ENCODE data around the gene PILRA. TPM values are rescaled to one million over a fixed set of nuclear protein-coding genes. Genes with fewer than 3 reads are reported as not detected.
A peak's percentile ranks its signal among the peaks of the same experiment; 100 is the strongest.

The PILRA gene
- total RNA-seq, 4 donors from 2014 or later: 5.8 to 9.5 (median 5.9) TPM

GRCh38 chr7:100366411-100367250 lies 6.7 kb upstream of the PILRA start:
- Histone ChIP-seq H3K27ac (peak overlapping the region in 3 of 4 donors; percentile 25 to 82 (median 81)), H3K36me3 (peaks cover 0 to 19% (median 0%) of the 10 kb centered on the region in 3 donors), H3K4me3 (no peak overlapping the region), H3K9me3 (no peaks in the 10 kb centered on the region), H3K4me1 (peaks cover 0 to 29% (median 3%) of the 10 kb centered on the region in 4 donors), H3K27me3 (no peaks in the 10 kb centered on the region)
- DNase-seq: peak in 2 of 3 donors; percentile 75 to 82
- no peak for TF ChIP-seq CTCF (IDR thresholded peaks at IDR 0.05)
- no peak for TF ChIP-seq POLR2A (IDR thresholded peaks at IDR 0.05)

GRCh38 chr7:100367251-100367620 lies 6.1 kb upstream of the PILRA start:
- DNase-seq: no peak
- peaks cover 0 to 13% (median 0%) of the 10 kb centered on the region in 3 donors for H3K36me3 ChIP-seq
- no peak overlapping the region for H3K4me3 ChIP-seq
- no peak for TF ChIP-seq CTCF (IDR thresholded peaks at IDR 0.05)
- no peak for TF ChIP-seq POLR2A (IDR thresholded peaks at IDR 0.05)
- no peaks in the 10 kb centered on the region for H3K9me3 ChIP-seq
- H3K4me1 ChIP-seq: peaks cover 0 to 29% (median 4%) of the 10 kb centered on the region in 4 donors
- peak overlapping the region in 3 of 4 donors; percentile 25 to 82 (median 81) for H3K27ac ChIP-seq
- H3K27me3 ChIP-seq: no peaks in the 10 kb centered on the region

GRCh38 chr7:100367676-100368613 lies 5.3 kb upstream of the PILRA start:
- TF ChIP-seq POLR2A (IDR thresholded peaks at IDR 0.05) (no peak), CTCF (IDR thresholded peaks at IDR 0.05) (no peak)
- peak in 2 of 3 donors; percentile 87 to 89 for DNase-seq
- no peaks in the 10 kb centered on the region for H3K27me3 ChIP-seq
- H3K4me3 ChIP-seq: no peak overlapping the region
- H3K9me3 ChIP-seq: no peaks in the 10 kb centered on the region
- peaks cover 0 to 29% (median 7%) of the 10 kb centered on the region in 4 donors for H3K4me1 ChIP-seq
- peak overlapping the region; percentile 25 to 82 (median 68) for H3K27ac ChIP-seq
- H3K36me3 ChIP-seq: peaks cover 0 to 6% (median 0%) of the 10 kb centered on the region in 3 donors

GRCh38 chr7:100369105-100369504 lies 4.2 kb upstream of the PILRA start:
- Histone ChIP-seq H3K4me3 (peak overlapping the region in 1 of 4 donors; percentile 20), H3K9me3 (no peaks in the 10 kb centered on the region), H3K27ac (peak overlapping the region; percentile 34 to 82 (median 71)), H3K4me1 (peaks cover 0 to 29% (median 7%) of the 10 kb centered on the region in 4 donors), H3K27me3 (no peaks in the 10 kb centered on the region), H3K36me3 (no peaks in the 10 kb centered on the region)
- TF ChIP-seq POLR2A (IDR thresholded peaks at IDR 0.05) (no peak), CTCF (IDR thresholded peaks at IDR 0.05) (no peak)
- peak in 2 of 3 donors; percentile 89 to 93 for DNase-seq

- no peak for DNase-seq
- Histone ChIP-seq H3K27ac (peak overlapping the region in 3 of 4 donors; percentile 34 to 82 (median 78)), H3K36me3 (no peaks in the 10 kb centered on the region), H3K4me1 (peaks cover 0 to 29% (median 7%) of the 10 kb centered on the region in 4 donors), H3K9me3 (no peaks in the 10 kb centered on the region), H3K27me3 (no peaks in the 10 kb centered on the region), H3K4me3 (no peak overlapping the region)
- TF ChIP-seq CTCF (IDR thresholded peaks at IDR 0.05) (no peak), POLR2A (IDR thresholded peaks at IDR 0.05) (no peak)
These were observed 3.0 kb upstream of the PILRA start for GRCh38 chr7:100370303-100370702.
